Measurements from ENCODE around the gene ZC3H4. TPM values are rescaled to one million over a fixed set of nuclear protein-coding genes. Genes with fewer than 3 reads are reported as not detected.
A peak's percentile ranks its signal among the peaks of the same experiment; 100 is the strongest.

ZC3H4 gene
- total and polyA plus RNA-seq, 10 of the 15 experiments (the other 5 are each of a cell fraction or from before 2014, with no cell fraction given): 5.1 to 86.3 (median 15.5) TPM

DNA sequence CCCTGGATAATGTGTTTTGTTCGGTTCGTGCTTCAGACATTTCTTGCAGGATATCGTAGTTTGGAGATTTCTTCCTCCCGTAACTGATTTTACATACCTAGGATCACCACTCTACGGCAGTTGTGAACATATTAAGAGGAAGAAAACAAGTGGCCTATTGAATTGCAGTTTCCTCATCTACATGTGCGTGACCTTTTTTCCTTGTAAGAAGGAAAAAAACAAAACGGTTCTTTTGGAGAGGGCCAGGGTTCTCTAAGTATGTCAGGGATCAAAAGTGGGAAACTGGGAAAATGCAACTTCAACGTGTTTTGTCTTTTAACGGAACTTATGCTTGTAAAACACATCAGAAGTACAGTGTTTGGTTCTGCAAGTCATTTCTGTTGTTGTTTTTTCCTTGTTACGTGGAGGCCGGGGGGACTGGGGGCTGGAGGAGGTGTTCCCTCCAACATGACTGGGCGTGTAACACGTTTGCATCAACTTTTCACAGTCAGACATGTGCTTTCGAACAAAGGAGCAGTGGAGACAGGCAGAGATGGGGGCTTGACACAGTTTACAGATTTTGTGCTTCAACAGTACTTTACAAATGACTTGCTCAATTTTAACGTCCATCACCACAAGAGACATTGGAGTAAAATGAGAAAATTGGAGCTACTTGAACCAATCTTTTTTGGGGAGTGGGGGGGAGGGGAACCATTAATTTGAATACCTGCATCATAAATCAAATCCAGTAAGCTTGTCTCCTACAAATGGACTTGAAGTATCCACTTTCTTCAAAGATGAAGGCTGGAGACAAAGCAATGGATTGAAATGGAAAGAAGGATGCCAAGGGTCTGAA, 3.8 kb downstream of the ZC3H4 start (continued):
- TF ChIP-seq PML (IDR thresholded peaks at IDR 0.05; ENCODE audit: low read length) (peak; percentile 57; the same call in 1 of the 2 replicates), SREBF1 (IDR thresholded peaks at IDR 0.05; ENCODE audit: low read length) (no peak), HCFC1 (IDR thresholded peaks at IDR 0.05; ENCODE audit: low read length) (no peak), KLF5 (IDR thresholded peaks at IDR 0.05; ENCODE audit: partially characterized antibody) (no peak), POLR2AphosphoS2 (IDR thresholded peaks at IDR 0.05; ENCODE audit: low read depth, low read length) (no peak), NR2C1 (IDR thresholded peaks at IDR 0.05) (no peak), SP1 (IDR thresholded peaks at IDR 0.05; ENCODE audit: low read depth, low read length) (no peak), PAX5 (IDR thresholded peaks at IDR 0.05; ENCODE audit: borderline replicate concordance, low read depth, low read length) (no peak), SMAD5 (IDR thresholded peaks at IDR 0.05; ENCODE audit: low read depth) (peak; percentile 54; the same call in 1 of the 2 replicates), PAX8 (IDR thresholded peaks at IDR 0.05) (no peak)
- TF ChIP-seq, protein P1, sequence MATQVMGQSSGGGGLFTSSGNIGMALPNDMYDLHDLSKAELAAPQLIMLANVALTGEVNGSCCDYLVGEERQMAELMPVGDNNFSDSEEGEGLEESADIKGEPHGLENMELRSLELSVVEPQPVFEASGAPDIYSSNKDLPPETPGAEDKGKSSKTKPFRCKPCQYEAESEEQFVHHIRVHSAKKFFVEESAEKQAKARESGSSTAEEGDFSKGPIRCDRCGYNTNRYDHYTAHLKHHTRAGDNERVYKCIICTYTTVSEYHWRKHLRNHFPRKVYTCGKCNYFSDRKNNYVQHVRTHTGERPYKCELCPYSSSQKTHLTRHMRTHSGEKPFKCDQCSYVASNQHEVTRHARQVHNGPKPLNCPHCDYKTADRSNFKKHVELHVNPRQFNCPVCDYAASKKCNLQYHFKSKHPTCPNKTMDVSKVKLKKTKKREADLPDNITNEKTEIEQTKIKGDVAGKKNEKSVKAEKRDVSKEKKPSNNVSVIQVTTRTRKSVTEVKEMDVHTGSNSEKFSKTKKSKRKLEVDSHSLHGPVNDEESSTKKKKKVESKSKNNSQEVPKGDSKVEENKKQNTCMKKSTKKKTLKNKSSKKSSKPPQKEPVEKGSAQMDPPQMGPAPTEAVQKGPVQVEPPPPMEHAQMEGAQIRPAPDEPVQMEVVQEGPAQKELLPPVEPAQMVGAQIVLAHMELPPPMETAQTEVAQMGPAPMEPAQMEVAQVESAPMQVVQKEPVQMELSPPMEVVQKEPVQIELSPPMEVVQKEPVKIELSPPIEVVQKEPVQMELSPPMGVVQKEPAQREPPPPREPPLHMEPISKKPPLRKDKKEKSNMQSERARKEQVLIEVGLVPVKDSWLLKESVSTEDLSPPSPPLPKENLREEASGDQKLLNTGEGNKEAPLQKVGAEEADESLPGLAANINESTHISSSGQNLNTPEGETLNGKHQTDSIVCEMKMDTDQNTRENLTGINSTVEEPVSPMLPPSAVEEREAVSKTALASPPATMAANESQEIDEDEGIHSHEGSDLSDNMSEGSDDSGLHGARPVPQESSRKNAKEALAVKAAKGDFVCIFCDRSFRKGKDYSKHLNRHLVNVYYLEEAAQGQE (IDR thresholded peaks at IDR 0.05; ENCODE audit: low read depth, low read length): no peak
- TF ChIP-seq, protein P2, sequence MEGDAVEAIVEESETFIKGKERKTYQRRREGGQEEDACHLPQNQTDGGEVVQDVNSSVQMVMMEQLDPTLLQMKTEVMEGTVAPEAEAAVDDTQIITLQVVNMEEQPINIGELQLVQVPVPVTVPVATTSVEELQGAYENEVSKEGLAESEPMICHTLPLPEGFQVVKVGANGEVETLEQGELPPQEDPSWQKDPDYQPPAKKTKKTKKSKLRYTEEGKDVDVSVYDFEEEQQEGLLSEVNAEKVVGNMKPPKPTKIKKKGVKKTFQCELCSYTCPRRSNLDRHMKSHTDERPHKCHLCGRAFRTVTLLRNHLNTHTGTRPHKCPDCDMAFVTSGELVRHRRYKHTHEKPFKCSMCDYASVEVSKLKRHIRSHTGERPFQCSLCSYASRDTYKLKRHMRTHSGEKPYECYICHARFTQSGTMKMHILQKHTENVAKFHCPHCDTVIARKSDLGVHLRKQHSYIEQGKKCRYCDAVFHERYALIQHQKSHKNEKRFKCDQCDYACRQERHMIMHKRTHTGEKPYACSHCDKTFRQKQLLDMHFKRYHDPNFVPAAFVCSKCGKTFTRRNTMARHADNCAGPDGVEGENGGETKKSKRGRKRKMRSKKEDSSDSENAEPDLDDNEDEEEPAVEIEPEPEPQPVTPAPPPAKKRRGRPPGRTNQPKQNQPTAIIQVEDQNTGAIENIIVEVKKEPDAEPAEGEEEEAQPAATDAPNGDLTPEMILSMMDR (IDR thresholded peaks at IDR 0.05 in 2 of 3, conservative IDR thresholded peaks at IDR 0.05 in 1 of 3; ENCODE audit: control insufficient read depth in 2 of 3, extremely low read depth in 1 of 3, insufficient read depth in 1 of 3, low read depth in 3 of 3, low read length in 3 of 3): no peak
- TF ChIP-seq, protein P3, sequence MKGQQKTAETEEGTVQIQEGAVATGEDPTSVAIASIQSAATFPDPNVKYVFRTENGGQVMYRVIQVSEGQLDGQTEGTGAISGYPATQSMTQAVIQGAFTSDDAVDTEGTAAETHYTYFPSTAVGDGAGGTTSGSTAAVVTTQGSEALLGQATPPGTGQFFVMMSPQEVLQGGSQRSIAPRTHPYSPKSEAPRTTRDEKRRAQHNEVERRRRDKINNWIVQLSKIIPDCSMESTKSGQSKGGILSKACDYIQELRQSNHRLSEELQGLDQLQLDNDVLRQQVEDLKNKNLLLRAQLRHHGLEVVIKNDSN (IDR thresholded peaks at IDR 0.05; ENCODE audit: borderline replicate concordance, extremely low read length, insufficient read depth, low read depth, low read length): no peak
- TF ChIP-seq, protein P4, sequence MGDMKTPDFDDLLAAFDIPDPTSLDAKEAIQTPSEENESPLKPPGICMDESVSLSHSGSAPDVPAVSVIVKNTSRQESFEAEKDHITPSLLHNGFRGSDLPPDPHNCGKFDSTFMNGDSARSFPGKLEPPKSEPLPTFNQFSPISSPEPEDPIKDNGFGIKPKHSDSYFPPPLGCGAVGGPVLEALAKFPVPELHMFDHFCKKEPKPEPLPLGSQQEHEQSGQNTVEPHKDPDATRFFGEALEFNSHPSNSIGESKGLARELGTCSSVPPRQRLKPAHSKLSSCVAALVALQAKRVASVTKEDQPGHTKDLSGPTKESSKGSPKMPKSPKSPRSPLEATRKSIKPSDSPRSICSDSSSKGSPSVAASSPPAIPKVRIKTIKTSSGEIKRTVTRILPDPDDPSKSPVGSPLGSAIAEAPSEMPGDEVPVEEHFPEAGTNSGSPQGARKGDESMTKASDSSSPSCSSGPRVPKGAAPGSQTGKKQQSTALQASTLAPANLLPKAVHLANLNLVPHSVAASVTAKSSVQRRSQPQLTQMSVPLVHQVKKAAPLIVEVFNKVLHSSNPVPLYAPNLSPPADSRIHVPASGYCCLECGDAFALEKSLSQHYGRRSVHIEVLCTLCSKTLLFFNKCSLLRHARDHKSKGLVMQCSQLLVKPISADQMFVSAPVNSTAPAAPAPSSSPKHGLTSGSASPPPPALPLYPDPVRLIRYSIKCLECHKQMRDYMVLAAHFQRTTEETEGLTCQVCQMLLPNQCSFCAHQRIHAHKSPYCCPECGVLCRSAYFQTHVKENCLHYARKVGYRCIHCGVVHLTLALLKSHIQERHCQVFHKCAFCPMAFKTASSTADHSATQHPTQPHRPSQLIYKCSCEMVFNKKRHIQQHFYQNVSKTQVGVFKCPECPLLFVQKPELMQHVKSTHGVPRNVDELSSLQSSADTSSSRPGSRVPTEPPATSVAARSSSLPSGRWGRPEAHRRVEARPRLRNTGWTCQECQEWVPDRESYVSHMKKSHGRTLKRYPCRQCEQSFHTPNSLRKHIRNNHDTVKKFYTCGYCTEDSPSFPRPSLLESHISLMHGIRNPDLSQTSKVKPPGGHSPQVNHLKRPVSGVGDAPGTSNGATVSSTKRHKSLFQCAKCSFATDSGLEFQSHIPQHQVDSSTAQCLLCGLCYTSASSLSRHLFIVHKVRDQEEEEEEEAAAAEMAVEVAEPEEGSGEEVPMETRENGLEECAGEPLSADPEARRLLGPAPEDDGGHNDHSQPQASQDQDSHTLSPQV (IDR thresholded peaks at IDR 0.05): no peak
- TF ChIP-seq, protein P5, sequence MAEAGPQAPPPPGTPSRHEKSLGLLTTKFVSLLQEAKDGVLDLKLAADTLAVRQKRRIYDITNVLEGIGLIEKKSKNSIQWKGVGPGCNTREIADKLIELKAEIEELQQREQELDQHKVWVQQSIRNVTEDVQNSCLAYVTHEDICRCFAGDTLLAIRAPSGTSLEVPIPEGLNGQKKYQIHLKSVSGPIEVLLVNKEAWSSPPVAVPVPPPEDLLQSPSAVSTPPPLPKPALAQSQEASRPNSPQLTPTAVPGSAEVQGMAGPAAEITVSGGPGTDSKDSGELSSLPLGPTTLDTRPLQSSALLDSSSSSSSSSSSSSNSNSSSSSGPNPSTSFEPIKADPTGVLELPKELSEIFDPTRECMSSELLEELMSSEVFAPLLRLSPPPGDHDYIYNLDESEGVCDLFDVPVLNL (IDR thresholded peaks at IDR 0.05; ENCODE audit: low read depth, low read length): no peak

All from GM12878 (cell line).